Calu3 (cell line): ENCODE measurements around the gene RGS12. TPM values are rescaled to one million over a fixed set of nuclear protein-coding genes. Genes with fewer than 3 reads are reported as not detected.

Experiments
- BruUV-seq: library from RNA; stranded (reverse); fragments of 400-500 nt; replicated peaks from 2 replicates; lab custom pipeline; 2021; lab: Mats Ljungman, UMichigan
- CTCF ChIA-PET: fragments of 300-600 bp; sonication (Branson Sonifier 250); formaldehyde crosslinking; loops from one replicate; lab custom pipeline; 2022; ENCODE audit warnings: antibody characterized with exemption; lab: Charles Lee
- DNase-seq: peaks from one replicate; pipeline ENCODE4 v3.0.0; 2022
- H3K27ac Mint-ChIP-seq: one replicate; pipeline ENCODE4 v1.8.0; 2022; ENCODE audit warnings: mixed read lengths; ENCODE audit not compliant: unreplicated experiment
- H3K27me3 Mint-ChIP-seq: one replicate; pipeline ENCODE4 v1.8.0; 2022; ENCODE audit warnings: mixed read lengths; ENCODE audit not compliant: unreplicated experiment
- H3K36me3 Mint-ChIP-seq: one replicate; pipeline ENCODE4 v1.8.0; 2022; ENCODE audit warnings: mild to moderate bottlenecking, moderate library complexity, mixed read lengths; ENCODE audit not compliant: insufficient read depth, unreplicated experiment
- H3K4me1 Mint-ChIP-seq: one replicate; pipeline ENCODE4 v1.8.0; 2022; ENCODE audit warnings: mild to moderate bottlenecking, low read depth, mixed read lengths; ENCODE audit not compliant: unreplicated experiment
- H3K4me3 Mint-ChIP-seq: one replicate; pipeline ENCODE4 v1.8.0; 2022; ENCODE audit warnings: mild to moderate bottlenecking, low read depth, moderate library complexity, mixed read lengths; ENCODE audit not compliant: unreplicated experiment
- H3K9me3 Mint-ChIP-seq: one replicate; pipeline ENCODE4 v1.8.0; 2022; ENCODE audit warnings: low read depth, mixed read lengths; ENCODE audit not compliant: unreplicated experiment
- intact Hi-C: fragments of 100-400 bp; cut with micrococcal nuclease; formaldehyde crosslinking; loops from one replicate; pipeline ENCODE4 v1.10.0; 2022; ENCODE audit not compliant: unreplicated experiment
- total RNA-seq: library from RNA; stranded (reverse); gene quantifications from 2 replicates; pipeline ENCODE4 v1.2.3, GENCODE V29; 2022
- TF ChIP-seq, protein P1 (sequence below): fragments of 200-600 bp; IDR thresholded peaks from one replicate; pipeline ENCODE4 v1.8.0; 2022; ENCODE audit warnings: antibody characterized with exemption; ENCODE audit not compliant: unreplicated experiment

RGS12 gene
- total RNA-seq, 1 experiment from 2014 or later: 13.9 TPM

DNA sequence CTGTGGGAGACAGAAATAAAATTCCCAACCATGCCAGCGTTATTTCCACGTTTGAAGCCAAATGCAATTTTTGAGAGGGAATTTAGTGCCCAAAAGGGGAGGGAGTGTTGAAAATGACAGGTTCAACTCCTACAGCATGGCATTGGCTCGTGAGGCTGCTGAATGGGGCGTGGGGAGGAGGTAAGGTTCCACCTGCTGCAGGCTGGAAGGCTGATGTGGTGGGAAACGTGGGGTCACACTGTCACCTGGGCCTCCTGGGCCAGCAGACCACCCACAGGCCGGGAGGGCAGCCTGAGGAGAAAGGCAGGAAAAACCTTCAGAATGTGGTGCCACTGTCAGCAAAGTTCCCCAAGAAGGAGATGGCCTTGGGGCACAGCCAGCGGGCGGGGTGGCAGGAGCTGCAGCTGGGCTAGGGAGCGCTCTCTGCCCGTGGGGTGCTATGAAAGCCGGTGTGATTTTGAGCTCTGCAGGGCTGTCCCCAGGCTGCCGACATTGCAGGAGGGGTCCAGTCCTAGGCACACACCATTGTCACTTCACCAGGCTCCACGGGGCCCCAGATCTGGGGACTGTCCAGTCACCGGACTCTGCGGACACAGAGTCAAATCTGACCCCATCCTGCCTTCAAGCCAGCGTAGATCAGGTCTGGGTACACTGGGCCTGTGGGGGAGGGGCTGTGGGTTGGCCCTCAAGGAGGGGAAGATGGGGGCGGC, 24.3 kb upstream of the RGS12 start:
- no peak overlapping the region for H3K27ac Mint-ChIP-seq
- no peak overlapping the region for H3K4me3 Mint-ChIP-seq
- no peak for DNase-seq
- intact Hi-C loops: no loop called here
- TF ChIP-seq, protein P1, sequence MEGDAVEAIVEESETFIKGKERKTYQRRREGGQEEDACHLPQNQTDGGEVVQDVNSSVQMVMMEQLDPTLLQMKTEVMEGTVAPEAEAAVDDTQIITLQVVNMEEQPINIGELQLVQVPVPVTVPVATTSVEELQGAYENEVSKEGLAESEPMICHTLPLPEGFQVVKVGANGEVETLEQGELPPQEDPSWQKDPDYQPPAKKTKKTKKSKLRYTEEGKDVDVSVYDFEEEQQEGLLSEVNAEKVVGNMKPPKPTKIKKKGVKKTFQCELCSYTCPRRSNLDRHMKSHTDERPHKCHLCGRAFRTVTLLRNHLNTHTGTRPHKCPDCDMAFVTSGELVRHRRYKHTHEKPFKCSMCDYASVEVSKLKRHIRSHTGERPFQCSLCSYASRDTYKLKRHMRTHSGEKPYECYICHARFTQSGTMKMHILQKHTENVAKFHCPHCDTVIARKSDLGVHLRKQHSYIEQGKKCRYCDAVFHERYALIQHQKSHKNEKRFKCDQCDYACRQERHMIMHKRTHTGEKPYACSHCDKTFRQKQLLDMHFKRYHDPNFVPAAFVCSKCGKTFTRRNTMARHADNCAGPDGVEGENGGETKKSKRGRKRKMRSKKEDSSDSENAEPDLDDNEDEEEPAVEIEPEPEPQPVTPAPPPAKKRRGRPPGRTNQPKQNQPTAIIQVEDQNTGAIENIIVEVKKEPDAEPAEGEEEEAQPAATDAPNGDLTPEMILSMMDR: no peak
- no peaks in the 10 kb centered on the region for H3K9me3 Mint-ChIP-seq
- H3K36me3 Mint-ChIP-seq: no peaks in the 10 kb centered on the region
- BruUV-seq: no TSS peak
- H3K27me3 Mint-ChIP-seq: no peaks in the 10 kb centered on the region
- CTCF ChIA-PET: no interaction called here
- no peaks in the 10 kb centered on the region for H3K4me1 Mint-ChIP-seq

DNA sequence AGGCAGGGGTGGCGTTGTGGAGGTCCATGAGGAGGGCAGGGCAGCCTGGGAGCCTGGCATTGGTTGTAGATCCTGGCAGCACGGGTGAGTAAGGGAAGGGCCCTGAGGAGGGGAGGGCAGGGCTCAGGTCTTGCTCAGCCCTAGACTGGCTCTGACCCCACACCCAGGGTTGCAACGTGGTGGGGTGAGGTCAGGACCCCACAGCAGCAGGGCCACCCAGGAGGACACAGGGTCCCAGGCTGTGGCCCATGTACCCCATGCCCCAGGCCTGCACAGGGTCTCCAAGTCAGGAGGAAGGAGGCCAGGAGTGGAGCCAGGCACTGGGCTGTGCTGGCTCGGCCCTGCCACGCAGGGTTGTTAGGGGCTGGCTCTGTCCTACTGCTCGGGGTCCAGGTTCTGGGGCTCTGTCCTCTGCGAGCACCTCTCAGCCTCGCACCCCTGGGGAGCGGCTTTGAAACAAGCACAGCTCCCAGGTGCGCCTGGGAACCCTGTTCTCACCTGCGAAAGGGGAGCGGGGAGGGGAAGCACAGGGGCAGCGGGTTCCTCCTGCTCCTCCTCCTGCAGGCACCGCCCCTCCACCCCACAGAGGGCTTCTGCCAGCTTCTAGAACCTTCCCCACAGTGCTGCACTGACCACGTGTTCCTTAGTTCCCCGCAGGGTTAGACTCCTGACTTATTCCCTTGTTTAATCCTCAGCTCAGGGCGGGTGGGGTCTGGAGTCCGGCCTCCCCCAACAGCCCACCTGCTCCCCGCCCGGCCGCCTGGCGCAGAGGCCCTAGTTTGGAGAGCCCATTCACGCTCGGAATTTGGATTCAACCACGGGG, 23.5 kb upstream of the RGS12 start:
- H3K36me3 Mint-ChIP-seq: no peaks in the 10 kb centered on the region
- no peak for DNase-seq
- H3K4me1 Mint-ChIP-seq: no peaks in the 10 kb centered on the region
- intact Hi-C loops: no loop called here
- no TSS peak for BruUV-seq
- CTCF ChIA-PET: no interaction called here
- no peaks in the 10 kb centered on the region for H3K9me3 Mint-ChIP-seq
- H3K27me3 Mint-ChIP-seq: no peaks in the 10 kb centered on the region
- H3K4me3 Mint-ChIP-seq: no peak overlapping the region
- TF ChIP-seq, protein P1: no peak
- H3K27ac Mint-ChIP-seq: no peak overlapping the region

DNA sequence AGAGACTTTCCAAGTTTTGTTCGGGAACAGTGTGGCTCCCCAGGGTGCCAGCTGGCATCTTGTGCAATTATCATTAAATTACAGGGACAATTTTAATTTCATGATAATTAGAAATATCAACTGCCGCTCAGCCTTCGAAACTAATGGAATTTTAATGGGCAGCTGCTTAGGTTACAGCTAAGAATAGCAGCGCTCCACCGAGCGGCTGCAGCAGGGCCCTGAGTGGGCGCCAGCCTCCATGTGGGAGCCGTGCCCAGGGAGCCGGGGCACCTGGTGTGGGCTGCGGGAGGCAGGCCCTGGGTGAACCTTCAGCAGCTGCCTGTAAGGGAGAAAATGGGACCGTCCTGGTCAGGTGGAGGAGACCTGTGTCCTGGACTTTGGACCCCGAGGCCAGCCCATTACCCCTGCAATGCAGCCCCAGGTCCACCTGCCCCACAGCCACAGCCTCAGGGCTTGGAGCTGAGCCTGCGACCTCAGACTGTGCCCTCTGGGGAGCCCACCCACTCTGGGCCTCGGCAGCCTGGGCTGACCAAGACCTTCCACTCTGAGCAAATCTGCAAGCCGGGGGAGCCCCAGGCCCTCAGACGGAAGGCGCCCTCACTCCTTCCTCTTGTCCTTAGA, 22.7 kb upstream of the RGS12 start:
- Mint-ChIP-seq H3K4me1 (no peaks in the 10 kb centered on the region), H3K27ac (no peak overlapping the region), H3K4me3 (no peak overlapping the region), H3K36me3 (no peaks in the 10 kb centered on the region), H3K27me3 (no peaks in the 10 kb centered on the region), H3K9me3 (no peaks in the 10 kb centered on the region)
- intact Hi-C loops: no loop called here
- BruUV-seq: no TSS peak
- no peak for DNase-seq
- CTCF ChIA-PET: no interaction called here
- TF ChIP-seq, protein P1: no peak

DNA sequence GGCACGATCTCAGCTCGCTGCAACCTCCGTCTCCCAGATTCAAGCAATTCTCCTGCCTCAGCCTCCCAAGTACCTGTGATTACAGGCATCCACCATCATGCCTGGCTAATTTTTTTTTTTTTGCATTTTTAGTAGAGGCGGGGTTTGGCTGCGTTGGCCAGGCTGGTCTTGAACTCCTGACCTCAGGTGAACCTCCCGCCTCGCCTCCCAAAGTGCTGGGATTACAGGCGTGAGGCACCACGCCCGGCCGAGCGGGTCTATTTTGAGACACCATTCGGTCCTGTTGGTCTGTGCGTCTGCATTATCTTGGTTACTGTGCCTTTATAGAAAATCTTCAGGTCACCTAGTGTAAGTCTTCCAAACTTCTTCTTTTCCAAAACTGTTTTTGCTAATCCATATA, 21.7 kb upstream of the RGS12 start:
- BruUV-seq: no TSS peak
- CTCF ChIA-PET: interaction anchor here (0.5 kb wide), 1 partner anchor 16 kb away, joined by 3 read pairs; no protein-coding TSS in a partner anchor

More for the DNA sequence above, 21.7 kb upstream of the RGS12 start:
- no peaks in the 10 kb centered on the region for H3K9me3 Mint-ChIP-seq
- no peak overlapping the region for H3K27ac Mint-ChIP-seq
- H3K36me3 Mint-ChIP-seq: no peaks in the 10 kb centered on the region
- DNase-seq: no peak
- H3K27me3 Mint-ChIP-seq: no peaks in the 10 kb centered on the region
- no peaks in the 10 kb centered on the region for H3K4me1 Mint-ChIP-seq
- TF ChIP-seq, protein P1: no peak
- intact Hi-C loops: no loop called here
- H3K4me3 Mint-ChIP-seq: no peak overlapping the region
